Right lobe of liver (tissue), 4 donors: ENCODE data around the gene IARS1.

Experiments
- POLR2A ChIP-seq: fragments of 450-650 bp; IDR thresholded peaks from one replicate; pipeline ENCODE4 v1.6.1; 2017; ENCODE audit warnings: antibody characterized with exemption, mild to moderate bottlenecking
- TF ChIP-seq, protein P1 (sequence below), 4 donors: fragments of 200-600 bp in 3 of 4; fragments of 450-650 bp in 1 of 4; IDR thresholded peaks; one replicate each; pipeline versions ENCODE4 v1.5.1 to v1.8.0; 2016 to 2022; ENCODE audit warnings: antibody characterized with exemption in 4 of 4, mild to moderate bottlenecking in 2 of 4
- donor health status: DM: no; HTN: no; CAD: no.
- donor health status: DM: no; HTN: no; CAD: no.
- donor health status: DM: no; HTN: yes; CAD: no.

DNA sequence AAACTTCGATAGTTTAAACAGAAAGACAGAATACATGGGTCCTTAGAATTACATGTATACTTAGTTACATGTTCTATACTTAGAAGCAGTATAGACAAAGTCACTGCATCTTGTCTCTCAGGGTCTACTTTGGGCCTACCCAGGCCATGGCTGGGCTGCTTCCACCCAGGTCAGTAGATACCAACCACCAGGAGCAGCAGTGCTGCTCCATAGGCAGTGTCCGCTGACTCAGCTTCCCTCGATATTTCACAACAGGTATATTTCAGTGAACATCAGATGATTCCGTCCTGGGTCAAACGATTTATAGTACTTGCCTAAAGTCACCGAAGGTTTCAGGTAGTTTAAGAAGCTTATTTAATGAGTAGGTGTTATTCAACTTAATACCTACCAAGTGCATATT lies 18.0 kb downstream of the IARS1 start:
- TF ChIP-seq POLR2A = no peak
- TF ChIP-seq, protein P1, sequence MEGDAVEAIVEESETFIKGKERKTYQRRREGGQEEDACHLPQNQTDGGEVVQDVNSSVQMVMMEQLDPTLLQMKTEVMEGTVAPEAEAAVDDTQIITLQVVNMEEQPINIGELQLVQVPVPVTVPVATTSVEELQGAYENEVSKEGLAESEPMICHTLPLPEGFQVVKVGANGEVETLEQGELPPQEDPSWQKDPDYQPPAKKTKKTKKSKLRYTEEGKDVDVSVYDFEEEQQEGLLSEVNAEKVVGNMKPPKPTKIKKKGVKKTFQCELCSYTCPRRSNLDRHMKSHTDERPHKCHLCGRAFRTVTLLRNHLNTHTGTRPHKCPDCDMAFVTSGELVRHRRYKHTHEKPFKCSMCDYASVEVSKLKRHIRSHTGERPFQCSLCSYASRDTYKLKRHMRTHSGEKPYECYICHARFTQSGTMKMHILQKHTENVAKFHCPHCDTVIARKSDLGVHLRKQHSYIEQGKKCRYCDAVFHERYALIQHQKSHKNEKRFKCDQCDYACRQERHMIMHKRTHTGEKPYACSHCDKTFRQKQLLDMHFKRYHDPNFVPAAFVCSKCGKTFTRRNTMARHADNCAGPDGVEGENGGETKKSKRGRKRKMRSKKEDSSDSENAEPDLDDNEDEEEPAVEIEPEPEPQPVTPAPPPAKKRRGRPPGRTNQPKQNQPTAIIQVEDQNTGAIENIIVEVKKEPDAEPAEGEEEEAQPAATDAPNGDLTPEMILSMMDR (IDR thresholded peaks at IDR 0.05) = no peak
